ENCODE data around the gene EPHB6. TPM values are rescaled to one million over a fixed set of nuclear protein-coding genes. Genes with fewer than 3 reads are reported as not detected.

EPHB6 gene
- total RNA-seq, 4 donors from 2014 or later: 16.9 to 89.0 (median 45.7) TPM

GRCh38 chr7:142919656-142920055 lies 64.8 kb downstream of the EPHB6 start:
- TF ChIP-seq CTCF (IDR thresholded peaks at IDR 0.05): no peak
- ATAC-seq (ENCODE audit: low FRiP score): no peak

More at GRCh38 chr7:142919656-142920055, 64.8 kb downstream of the EPHB6 start:
- no peak for DNase-seq (ENCODE audit: low spot score)

Other genes with a start within 250 kb of the EPHB6 start
- not detected for gene PRSS1, start 105.6 kb upstream of the EPHB6 start, total RNA-seq
- gene PRSS2, start 84.1 kb upstream of the EPHB6 start, total RNA-seq: 1 to 10 TPM in 1 of 4 donors, under 1 TPM in 1, not detected in 2; 0.72 to 1.3 TPM
- under 1 TPM; under 0.01 to 0.65 (median 0.52) TPM for gene TRPV6, start 30.7 kb downstream of the EPHB6 start, total RNA-seq
- not detected for gene TRPV5, start 78.7 kb downstream of the EPHB6 start, total RNA-seq
- not detected for gene LLCFC1, start 84.4 kb downstream of the EPHB6 start, total RNA-seq
- under 1 TPM in 2 of 4 donors, not detected in 2; 0.28 to 0.96 TPM for gene KEL, start 107.3 kb downstream of the EPHB6 start, total RNA-seq
- gene OR9A2, start 172.1 kb downstream of the EPHB6 start, total RNA-seq: not detected
- gene OR6V1, start 197.3 kb downstream of the EPHB6 start, total RNA-seq: not detected